ENCODE measurements around the gene LGMN. TPM values are rescaled to one million over a fixed set of nuclear protein-coding genes. Genes with fewer than 3 reads are reported as not detected.

The LGMN gene
- total and polyA plus RNA-seq, 2 of the 8 experiments (the other 6 are each of a cell fraction or from before 2014, with no cell fraction given), result 57.4 to 83.4 TPM

DNA sequence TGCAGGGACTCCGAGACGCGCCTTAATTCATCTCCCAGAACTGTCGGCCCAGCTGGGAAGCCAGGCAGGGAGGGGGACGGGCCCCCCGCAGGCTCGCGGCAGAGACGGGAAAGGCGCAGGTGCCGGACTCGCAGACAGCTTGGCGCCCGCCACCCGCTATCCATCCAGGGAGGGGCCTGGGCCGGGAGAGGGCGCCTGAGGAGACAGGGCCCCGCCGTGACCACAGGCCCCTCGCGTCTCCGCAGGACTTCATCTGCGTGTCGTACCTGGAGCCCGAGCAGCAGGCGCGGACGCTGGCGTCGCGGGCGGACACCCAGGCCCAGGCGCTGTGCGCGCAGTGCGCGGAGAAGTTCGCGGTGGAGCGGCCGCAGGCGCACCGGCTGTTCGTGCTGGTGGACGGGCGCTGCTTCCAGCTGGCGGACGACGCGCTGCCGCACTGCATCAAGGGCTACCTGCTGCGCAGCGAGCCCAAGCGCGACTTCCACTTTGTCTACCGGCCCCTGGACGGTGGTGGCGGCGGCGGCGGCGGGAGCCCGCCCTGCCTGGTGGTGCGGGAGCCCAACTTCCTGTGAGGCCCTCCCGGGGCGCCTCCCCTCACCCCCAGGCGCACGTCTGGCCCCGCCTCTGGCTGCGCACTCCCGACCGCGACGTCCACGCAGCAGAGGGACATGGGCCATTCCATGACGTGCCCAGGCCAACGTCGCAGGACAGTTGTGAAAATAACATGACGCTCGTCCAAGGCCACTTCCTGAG, 60.6 kb downstream of the LGMN start:
- Histone ChIP-seq H4K91ac (replicated peaks; ENCODE audit: insufficient read length, low read length) (peak overlapping the region; percentile 54), H3K36me3 (ENCODE audit: control insufficient read depth in 2 of 4, insufficient read depth in 4 of 4, low read length in 3 of 4) (no peaks in the 10 kb centered on the region), H4K20me1 (replicated peaks in 1 of 2; ENCODE audit: control insufficient read depth in 1 of 2, insufficient read depth in 2 of 2, low read length in 2 of 2) (peaks cover 0 to 2% of the 10 kb centered on the region in 2 experiments), H3K23ac (ENCODE audit: insufficient read length) (no peak overlapping the region), H2AFZ (ENCODE audit: low read length) (peak overlapping the region; percentile 69), H3K18ac (ENCODE audit: extremely low read depth, low read length) (peak overlapping the region; percentile 60), H3K56ac (replicated peaks; ENCODE audit: insufficient read length, low read depth, low read length) (no peak overlapping the region), H3K9ac (replicated peaks in 1 of 4; ENCODE audit: extremely low read depth in 1 of 4, low read depth in 3 of 4, low read length in 3 of 4) (no peak overlapping the region; a peak in 1 of 7 replicates), H2BK20ac (ENCODE audit: low read length) (no peak overlapping the region), H3K23me2 (ENCODE audit: low read depth, low read length) (peaks cover 12% of the 10 kb centered on the region; the same call in 1 of the 2 replicates), H2AK5ac (ENCODE audit: low read depth, low read length) (no peak overlapping the region), H3K4me2 (ENCODE audit: insufficient read depth in 1 of 2, low read depth in 2 of 2, low read length in 2 of 2) (peak overlapping the region; percentile 53 to 99), H2BK15ac (ENCODE audit: low read length) (no peak overlapping the region; the same call in 1 of the 2 replicates), H4K8ac (ENCODE audit: extremely low read depth, insufficient read depth, low read length) (peak overlapping the region; percentile 92), H2BK120ac (replicated peaks; ENCODE audit: low read depth, low read length) (no peak overlapping the region), H3K79me1 (ENCODE audit: low read depth, low read length) (no peaks in the 10 kb centered on the region), H3K4ac (replicated peaks; ENCODE audit: insufficient read length, low read depth, low read length) (no peak overlapping the region), H2BK12ac (ENCODE audit: low read depth, low read length) (peak overlapping the region; percentile 68; the same call in 1 of the 2 replicates), H3K9me3 (ENCODE audit: insufficient read depth in 2 of 2, low read depth in 1 of 2, low read length in 1 of 2) (no peaks in the 10 kb centered on the region), H3K27ac (ENCODE audit: low read depth, low read length) (no peak overlapping the region), H3K79me2 (ENCODE audit: control insufficient read depth in 1 of 2, insufficient read depth in 2 of 2, low read length in 2 of 2) (no peaks in the 10 kb centered on the region), H3K4me1 (replicated peaks in 1 of 4; ENCODE audit: control insufficient read depth in 3 of 4, insufficient read depth in 4 of 4, low read length in 3 of 4) (peaks cover 0 to 9% (median 3%) of the 10 kb centered on the region in 4 experiments; a peak in 4 of 7 replicates), H3K14ac (ENCODE audit: insufficient read length) (no peak overlapping the region), H2BK5ac (ENCODE audit: low read depth, low read length) (no peak overlapping the region; the same call in 1 of the 2 replicates), H4K5ac (ENCODE audit: insufficient read length, low read depth, low read length) (no peak overlapping the region), H3K27me3 (replicated peaks in 1 of 4; ENCODE audit: control insufficient read depth in 3 of 4, extremely low read depth in 1 of 4, insufficient read depth in 3 of 4, low read length in 3 of 4) (peaks cover 10 to 21% (median 20%) of the 10 kb centered on the region in 4 experiments; a peak in 6 of 7 replicates), H3K4me3 (ENCODE audit: extremely low read depth in 1 of 4, insufficient read depth in 2 of 4, low read depth in 3 of 4, low read length in 4 of 4) (peak overlapping the region; percentile 33 to 68 (median 50))
- ChIA-PET POLR2A (ENCODE audit: partially characterized antibody) (interaction anchor here (0.8 kb wide), 1 partner anchor 96 kb away, joined by 4 read pairs; no protein-coding TSS in a partner anchor), CTCF (ENCODE audit: partially characterized antibody) (interaction anchor here (0.9 to 4.0 kb wide), 15 partner anchors 7 to 138 kb away, joined by 3 to 31 read pairs (median 4); partner anchors contain the start of gene LGMN)
- WGBS, 2 experiments (ENCODE audit: extremely low coverage in 1 of 2, insufficient coverage in 1 of 2, insufficient read length in 1 of 2, insufficient replicate concordance in 2 of 2, low coverage in 1 of 2, low lambda C conversion rate in 2 of 2, missing lambda C conversion rate in 1 of 2), result 10% methylated on average over 50 of the region's 80 CpGs; no CpG with 5 or more reads in 1 of the 2 experiments
- peak in 1 of 2 experiments; percentile 63 for DNase-seq (ENCODE audit: low read depth in 1 of 2, low spot score in 2 of 2)
- FAIRE-seq, result no peak
- TF ChIP-seq KDM4A (IDR thresholded peaks at IDR 0.05; ENCODE audit: low read depth, low read length, severe bottlenecking) (peak; percentile 83), RNF2 (IDR thresholded peaks at IDR 0.05; ENCODE audit: borderline replicate concordance, low read depth, low read length, missing control alignments, poor library complexity, severe bottlenecking) (peak; percentile 46), EZH2 (IDR thresholded peaks at IDR 0.05; ENCODE audit: low read depth, low read length, severe bottlenecking) (peak; percentile 64), CEBPB (IDR thresholded peaks at IDR 0.05; ENCODE audit: low read depth, low read length) (no peak), ASH2L (IDR thresholded peaks at IDR 0.05; ENCODE audit: low read length) (peak; percentile 49), CREB1 (IDR thresholded peaks at IDR 0.05) (peak; percentile 7; the same call in 1 of the 2 replicates), TAF7 (optimal IDR thresholded peaks at IDR 0.05; ENCODE audit: borderline replicate concordance, low read depth, low read length) (no peak), SP1 (IDR thresholded peaks at IDR 0.05; ENCODE audit: low read depth, low read length) (no peak), SUZ12 (IDR thresholded peaks at IDR 0.05; ENCODE audit: low read length) (peak; percentile 61), KDM5A (IDR thresholded peaks at IDR 0.05; ENCODE audit: low read length) (no peak)
- TF ChIP-seq, protein P1, sequence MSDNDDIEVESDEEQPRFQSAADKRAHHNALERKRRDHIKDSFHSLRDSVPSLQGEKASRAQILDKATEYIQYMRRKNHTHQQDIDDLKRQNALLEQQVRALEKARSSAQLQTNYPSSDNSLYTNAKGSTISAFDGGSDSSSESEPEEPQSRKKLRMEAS (IDR thresholded peaks at IDR 0.05), result peak; percentile 62

All from H1 (cell line).